Measurements from ENCODE around the gene CECR2. TPM values are rescaled to one million over a fixed set of nuclear protein-coding genes. Genes with fewer than 3 reads are reported as not detected.

The CECR2 gene
- total RNA-seq, 1 donor from 2014 or later = 40.5 TPM

- Mint-ChIP-seq H3K4me3 (ENCODE audit: low read depth) (no peak overlapping the region), H3K36me3 (ENCODE audit: insufficient read depth) (peaks cover 2% of the 10 kb centered on the region), H3K27ac (peak overlapping the region; percentile 44), H3K4me1 (ENCODE audit: low read depth) (no peaks in the 10 kb centered on the region), H3K9me3 (ENCODE audit: low read depth) (no peaks in the 10 kb centered on the region), H3K27me3 (no peaks in the 10 kb centered on the region)
- no peak for DNase-seq (ENCODE audit: low spot score, unreplicated experiment)
- no peak for TF ChIP-seq CTCF (IDR thresholded peaks at IDR 0.05; ENCODE audit: unreplicated experiment)
Observed at GRCh38 chr22:17492247-17492646, 123.0 kb downstream of the CECR2 start.

- Mint-ChIP-seq H3K27ac (no peak overlapping the region), H3K9me3 (ENCODE audit: low read depth) (no peaks in the 10 kb centered on the region), H3K36me3 (ENCODE audit: insufficient read depth) (peaks cover 2% of the 10 kb centered on the region), H3K4me1 (ENCODE audit: low read depth) (no peaks in the 10 kb centered on the region), H3K4me3 (ENCODE audit: low read depth) (no peak overlapping the region), H3K27me3 (no peaks in the 10 kb centered on the region)
- no peak for DNase-seq (ENCODE audit: low spot score, unreplicated experiment)
- no peak for TF ChIP-seq CTCF (IDR thresholded peaks at IDR 0.05; ENCODE audit: unreplicated experiment)
Observed at GRCh38 chr22:17493419-17493981, 124.2 kb downstream of the CECR2 start.

- H3K9me3 Mint-ChIP-seq (ENCODE audit: low read depth) = no peaks in the 10 kb centered on the region
- H3K27me3 Mint-ChIP-seq = no peaks in the 10 kb centered on the region
- no peak for DNase-seq (ENCODE audit: low spot score, unreplicated experiment)
- H3K36me3 Mint-ChIP-seq (ENCODE audit: insufficient read depth) = peaks cover 4% of the 10 kb centered on the region
- no peak for TF ChIP-seq CTCF (IDR thresholded peaks at IDR 0.05; ENCODE audit: unreplicated experiment)
- no peak overlapping the region for H3K27ac Mint-ChIP-seq
- H3K4me3 Mint-ChIP-seq (ENCODE audit: low read depth) = no peak overlapping the region
- no peaks in the 10 kb centered on the region for H3K4me1 Mint-ChIP-seq (ENCODE audit: low read depth)
Observed at GRCh38 chr22:17496841-17497240, 127.6 kb downstream of the CECR2 start.

GRCh38 chr22:17501679-17502285 is 132.5 kb downstream of the CECR2 start:
- H3K4me3 Mint-ChIP-seq (ENCODE audit: low read depth) = no peak overlapping the region
- H3K27ac Mint-ChIP-seq = no peak overlapping the region
- H3K36me3 Mint-ChIP-seq (ENCODE audit: insufficient read depth) = peaks cover 11% of the 10 kb centered on the region
- TF ChIP-seq CTCF (IDR thresholded peaks at IDR 0.05; ENCODE audit: unreplicated experiment) = peak; percentile 89
- no peak for DNase-seq (ENCODE audit: low spot score, unreplicated experiment)
- H3K9me3 Mint-ChIP-seq (ENCODE audit: low read depth) = no peaks in the 10 kb centered on the region
- no peaks in the 10 kb centered on the region for H3K4me1 Mint-ChIP-seq (ENCODE audit: low read depth)
- no peaks in the 10 kb centered on the region for H3K27me3 Mint-ChIP-seq

GRCh38 chr22:17508110-17508509 is 138.8 kb downstream of the CECR2 start:
- H3K36me3 Mint-ChIP-seq (ENCODE audit: insufficient read depth) = peaks cover 22% of the 10 kb centered on the region
- H3K27me3 Mint-ChIP-seq = no peaks in the 10 kb centered on the region
- no peak overlapping the region for H3K27ac Mint-ChIP-seq
- no peak overlapping the region for H3K4me3 Mint-ChIP-seq (ENCODE audit: low read depth)
- no peak for DNase-seq (ENCODE audit: low spot score, unreplicated experiment)
- no peaks in the 10 kb centered on the region for H3K9me3 Mint-ChIP-seq (ENCODE audit: low read depth)
- H3K4me1 Mint-ChIP-seq (ENCODE audit: low read depth) = no peaks in the 10 kb centered on the region
- no peak for TF ChIP-seq CTCF (IDR thresholded peaks at IDR 0.05; ENCODE audit: unreplicated experiment)

Measured in progenitor cell of endocrine pancreas (in vitro differentiated cells).